NCI-H446 (cell line): Measurements from ENCODE around the gene DOK5.
"Not testable (repeated sequence)": the region's sequence is repeated elsewhere in the genome, so short reads cannot be mapped to it uniquely, and the experiment has no call there.

ENCODE experiments used
- DNase-seq, 2 experiments: peaks; one replicate each; lab custom pipeline; 2025; lab: John Stamatoyannopoulos, UW

The DOK5 gene

DNA sequence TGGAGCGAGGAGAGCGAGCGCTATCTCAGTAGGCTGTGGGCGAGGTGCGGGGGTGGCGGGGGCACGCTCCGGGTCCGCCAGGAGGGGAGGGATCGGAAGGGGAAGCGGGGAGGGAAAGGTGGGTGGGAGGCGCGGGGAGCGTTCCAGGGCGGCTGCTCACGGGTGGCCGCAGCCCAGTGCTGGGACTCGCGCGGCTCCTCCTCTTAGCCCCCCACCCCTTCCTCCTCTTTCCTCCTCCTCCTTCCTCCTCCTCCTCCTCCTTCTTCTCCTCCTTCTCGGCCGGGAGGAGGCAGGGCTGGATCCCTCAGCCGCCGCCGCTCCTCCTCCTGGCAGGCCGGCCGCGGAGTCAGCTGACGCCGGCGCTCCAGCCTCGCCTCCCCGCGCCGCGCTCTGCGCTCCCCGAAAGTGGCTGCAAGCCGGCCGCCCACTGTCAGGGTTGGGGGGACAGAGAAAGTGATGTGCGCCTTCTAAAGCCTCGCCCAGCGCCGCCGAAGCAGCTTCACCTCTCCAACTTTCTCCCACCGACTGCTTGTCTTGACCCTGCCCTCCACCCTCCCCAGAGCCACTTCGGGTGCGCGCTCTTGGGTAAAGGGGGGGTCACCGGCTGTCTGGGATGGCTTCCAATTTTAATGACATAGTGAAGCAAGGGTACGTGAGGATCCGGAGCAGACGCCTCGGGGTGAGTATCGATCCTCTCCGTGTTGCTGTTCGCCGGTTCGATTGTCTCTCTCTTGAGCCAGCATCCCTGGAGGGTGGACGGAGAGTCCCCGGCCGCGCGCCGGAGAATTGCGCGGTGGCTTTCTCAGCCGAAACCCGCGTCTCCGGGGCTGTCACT is at the start of gene DOK5:
DOK5 (plus strand) TSS at position 260 of the 835 bp plus-strand sequence; CDS start at position 614, 354 bp downstream.
- no peak for DNase-seq

DNA sequence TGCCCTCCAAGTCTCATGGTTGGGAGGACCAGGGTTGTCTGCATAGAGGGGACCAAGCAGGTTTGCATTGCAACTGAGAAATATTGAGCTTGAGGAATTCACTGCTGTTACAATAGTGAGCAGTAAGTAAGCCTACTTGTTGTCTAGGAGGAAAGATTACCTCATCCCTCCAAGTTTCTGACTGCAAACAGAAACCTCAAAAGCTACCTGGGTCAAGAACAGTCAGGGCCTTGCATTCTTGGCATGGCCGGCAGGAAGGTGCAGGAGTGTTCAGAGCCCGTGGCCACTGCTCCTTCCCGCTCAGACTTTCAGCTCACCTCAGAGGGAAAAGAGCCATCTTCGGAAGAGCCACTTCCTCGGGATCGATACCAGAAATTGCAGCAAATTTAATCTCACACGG is 46.0 kb upstream of the DOK5 start:
- no peak for DNase-seq

DNA sequence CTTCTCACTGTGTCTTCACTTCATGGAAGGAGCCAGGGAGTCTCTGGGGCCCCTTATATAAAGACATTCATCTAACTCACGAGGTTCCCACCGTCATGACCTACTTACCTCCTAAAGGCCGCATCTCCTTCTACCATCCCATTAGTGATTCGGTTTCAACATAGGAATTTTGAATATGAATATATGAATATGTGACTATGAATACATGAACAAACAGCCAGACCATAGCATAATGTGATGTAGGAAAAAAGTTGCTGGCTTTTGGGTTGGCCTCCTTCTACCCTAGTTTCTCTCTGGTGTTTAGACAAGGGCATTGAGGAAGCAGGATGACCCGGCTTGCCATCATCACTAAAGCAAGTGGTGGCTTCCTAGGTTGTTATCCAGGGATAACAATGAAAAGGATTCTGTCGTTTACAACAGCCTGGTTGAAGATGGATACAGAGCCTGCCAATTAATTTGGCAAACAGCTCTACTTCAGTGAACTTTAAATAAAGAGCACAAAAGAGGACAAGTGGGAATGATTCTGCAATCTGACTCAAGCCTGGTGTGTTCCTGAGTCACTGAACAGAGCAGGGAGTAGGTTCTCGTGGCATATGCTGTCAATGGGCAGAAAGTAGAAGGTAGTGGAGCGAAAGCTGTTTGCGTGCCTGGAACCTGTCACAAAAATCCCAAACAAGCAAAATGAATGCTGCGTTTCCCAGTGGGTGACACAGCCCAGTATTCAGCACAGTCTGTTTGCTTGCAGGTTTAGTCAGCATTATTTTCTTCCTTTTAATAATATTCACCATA is 44.0 kb upstream of the DOK5 start:
- DNase-seq: peak; percentile 26 to 81

DNA sequence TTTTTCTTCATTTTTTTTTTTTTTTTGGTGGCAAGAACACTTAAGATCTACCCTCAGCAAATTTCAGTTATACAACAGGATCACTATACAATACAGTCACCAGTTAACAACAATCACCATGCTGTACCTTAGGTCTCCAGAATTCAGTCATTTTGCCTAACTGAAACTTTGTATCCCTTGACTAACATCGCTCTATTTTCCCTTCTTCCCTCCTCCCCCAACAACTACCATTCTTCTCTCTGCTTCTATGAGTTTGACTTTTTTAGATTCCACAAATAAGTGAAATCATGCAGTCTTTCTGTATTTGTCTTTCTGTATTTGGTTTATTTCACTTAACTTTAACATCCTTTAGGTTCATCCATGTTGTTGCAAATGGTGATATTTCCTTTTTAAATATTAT is 42.4 kb upstream of the DOK5 start:
- DNase-seq: no peak

DNA sequence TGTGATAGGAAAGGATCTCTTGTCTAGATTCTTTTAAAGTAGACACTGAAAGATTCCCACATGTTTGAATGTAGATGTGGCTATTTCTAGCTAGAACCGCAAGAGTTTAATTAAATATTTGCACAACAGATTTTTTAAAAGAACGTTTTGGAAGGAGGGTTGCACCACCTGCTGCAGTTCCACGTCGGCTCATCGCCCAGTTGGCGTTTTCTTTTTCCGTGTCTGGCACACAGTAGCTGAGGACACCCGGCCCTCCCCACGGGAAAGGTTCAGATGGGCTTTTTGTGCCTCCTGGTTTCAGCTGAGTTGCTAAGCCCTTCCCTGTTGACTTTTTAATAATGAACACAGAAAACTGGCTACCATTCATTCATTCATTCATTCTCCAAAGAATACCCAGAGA is 41.8 kb upstream of the DOK5 start:
- peak in 1 of 2 experiments; percentile 80 for DNase-seq

DNA sequence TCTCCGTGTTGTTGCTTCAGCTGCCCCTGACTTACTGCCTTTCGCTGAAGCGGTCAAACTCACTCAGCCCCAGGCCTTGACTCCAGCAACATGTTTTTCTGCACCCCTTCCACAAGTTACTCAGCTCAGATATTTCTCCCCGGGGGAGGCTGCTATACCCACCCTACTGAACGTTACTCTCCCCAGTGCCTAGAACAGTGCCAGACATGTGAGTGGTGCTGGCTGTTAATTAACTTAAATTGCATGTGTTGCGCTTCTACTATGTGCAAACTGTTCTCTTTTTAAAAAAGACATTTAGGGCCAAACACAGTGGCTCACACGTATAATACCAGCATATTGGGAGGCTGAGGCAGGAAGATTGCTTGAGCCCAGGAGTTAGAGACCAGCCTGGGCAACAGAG is 41.2 kb upstream of the DOK5 start:
- no peak for DNase-seq

DNA sequence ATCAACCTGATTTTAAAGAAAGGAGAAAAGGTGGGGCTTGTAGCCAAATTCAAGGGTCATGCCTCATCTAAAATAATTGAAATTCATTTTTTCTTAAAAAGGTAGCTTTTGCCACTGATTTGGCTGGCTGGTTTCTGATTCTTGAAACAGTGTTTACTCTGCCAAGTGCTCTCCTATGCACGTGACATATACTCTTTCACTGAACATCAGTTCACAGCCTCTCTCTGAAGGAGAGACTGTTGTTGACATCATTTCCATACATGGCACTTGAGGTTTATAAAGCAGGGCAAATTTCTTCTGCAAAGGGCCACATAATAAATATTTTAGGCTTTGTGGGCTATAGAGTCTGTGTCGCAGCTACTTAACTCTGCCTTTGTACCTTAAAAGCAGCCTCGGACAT is 40.4 kb upstream of the DOK5 start:
- DNase-seq: no peak

DNA sequence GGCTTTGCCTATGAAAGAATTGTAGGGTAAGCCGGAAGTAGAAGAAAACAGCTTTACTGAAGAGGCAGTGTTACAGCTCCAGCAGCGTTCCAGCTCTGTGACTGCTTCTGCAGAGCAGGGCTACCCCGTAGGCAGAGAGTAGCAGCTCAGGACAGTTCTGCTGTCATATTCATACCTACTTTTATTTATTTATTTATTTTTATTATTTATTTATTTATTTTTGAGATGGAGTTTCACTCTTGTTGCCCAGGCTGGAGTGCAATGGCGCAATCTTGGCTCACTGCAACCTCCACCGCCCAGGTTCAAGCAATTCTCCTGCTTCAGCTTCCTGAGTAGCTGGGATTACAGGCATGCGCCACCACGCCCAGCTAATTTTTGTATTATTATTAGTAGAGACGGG is 39.0 kb upstream of the DOK5 start:
- DNase-seq: not testable (repeated sequence)

DNA sequence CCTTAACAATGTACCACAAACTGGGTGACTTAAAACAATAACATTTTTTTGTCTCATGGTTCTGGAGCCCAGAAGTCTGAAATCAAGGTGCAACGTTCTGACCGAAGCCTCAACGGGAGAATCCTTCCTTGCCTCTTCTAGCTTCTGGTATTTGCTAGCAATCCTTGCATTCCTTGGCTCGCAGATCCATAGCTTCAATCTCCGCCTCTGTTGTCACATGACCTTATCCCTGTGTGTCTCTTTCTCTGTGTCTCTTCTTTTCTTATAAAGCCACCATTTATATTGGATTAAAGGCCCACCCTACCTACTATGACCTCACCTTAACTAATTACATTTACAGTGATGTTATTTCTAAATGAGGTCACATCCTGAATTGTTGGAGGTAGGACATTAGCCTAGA is 37.2 kb upstream of the DOK5 start:
- no peak for DNase-seq

DNA sequence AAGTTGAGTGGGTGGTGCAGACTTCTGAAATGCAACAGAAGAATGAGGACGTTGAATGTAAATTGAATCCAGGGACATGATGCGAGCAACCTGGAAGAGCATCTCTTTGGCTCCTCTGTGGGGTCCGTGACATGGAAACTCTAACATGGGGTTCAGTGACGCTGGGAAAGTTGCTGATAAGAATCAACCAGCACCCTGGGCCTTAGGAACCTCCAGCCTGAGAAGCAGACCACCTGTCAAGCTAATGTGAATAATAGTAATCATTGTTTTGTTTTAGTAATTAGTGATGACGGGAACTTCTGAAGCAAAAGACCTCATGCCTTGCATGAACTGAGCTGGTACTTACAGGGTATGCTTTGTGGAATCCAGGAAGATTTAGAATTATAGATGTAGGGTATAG is 25.2 kb upstream of the DOK5 start:
- DNase-seq: no peak

DNA sequence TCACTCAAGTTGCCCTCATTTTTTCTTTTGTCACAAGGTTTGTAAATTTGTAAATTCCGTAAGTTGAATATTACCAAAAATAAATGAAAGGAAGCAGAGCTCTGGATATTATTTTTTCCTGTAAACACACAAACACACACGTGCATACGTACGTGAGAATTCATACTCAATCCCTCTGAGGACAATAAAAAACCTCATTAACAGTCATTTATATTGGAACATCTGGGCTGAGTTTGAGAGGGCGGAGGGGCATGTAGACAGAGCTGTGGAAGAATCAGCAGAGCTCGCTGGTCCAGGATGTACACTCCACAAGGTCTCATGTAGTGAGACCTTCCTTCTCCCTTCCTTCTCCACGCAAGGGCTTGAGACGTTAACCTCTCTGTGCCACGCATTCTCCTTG is 24.2 kb upstream of the DOK5 start:
- DNase-seq: no peak

DNA sequence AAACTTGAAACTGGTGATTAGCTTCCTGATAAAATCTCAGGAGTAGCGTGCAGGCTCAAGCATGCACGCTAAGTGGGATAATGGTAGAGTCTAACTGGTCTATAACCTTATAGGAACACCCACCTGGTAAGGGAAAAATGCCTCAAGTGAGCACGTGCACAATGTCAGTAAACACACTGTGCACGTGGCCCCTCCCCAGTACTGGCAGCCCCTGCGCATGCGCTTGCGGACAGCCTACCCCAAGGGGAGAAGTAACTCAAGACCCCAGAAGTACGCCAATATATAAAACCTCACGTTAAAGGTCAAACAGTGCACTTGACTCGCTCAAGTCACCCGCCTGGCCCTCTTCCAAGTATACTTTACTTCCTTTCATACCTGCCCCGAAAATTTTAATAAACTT is 23.1 kb upstream of the DOK5 start:
- no peak for DNase-seq

DNA sequence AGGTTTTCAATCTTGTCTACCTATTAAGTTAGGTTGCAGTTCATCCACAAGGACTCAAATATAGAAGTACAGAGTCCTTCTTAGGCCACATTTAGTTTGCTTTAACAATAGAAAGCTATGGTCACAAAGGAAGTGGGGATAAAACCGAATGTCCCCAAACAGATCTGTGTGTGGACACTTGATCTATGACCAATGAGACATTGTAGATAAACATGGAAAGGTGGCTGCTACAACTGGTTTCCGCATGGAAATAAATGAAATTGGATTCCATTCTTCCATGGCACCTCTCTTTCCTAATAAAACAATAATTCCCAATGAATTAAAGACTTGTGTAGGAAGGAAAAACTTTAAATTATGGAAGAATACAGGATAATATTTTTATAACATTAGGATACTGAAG is 20.4 kb upstream of the DOK5 start:
- DNase-seq: no peak

DNA sequence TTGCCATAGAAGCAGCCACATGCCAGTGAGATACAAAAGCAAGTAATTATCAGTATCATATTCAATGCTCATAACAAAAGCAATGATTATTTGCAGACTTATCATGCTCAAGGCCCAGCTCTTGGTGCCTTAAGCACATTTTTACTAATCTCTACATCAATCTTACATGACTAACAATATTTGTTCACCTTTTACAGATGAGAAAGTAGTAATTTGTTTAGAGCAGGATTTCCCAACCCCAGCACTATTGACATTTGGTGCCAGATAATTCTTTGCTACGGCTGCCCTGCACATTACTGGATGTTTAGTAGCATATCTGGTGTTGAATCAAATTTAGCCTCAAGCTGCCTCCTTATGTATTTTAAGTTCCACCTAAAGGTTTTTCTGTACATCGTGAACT is 19.0 kb upstream of the DOK5 start:
- DNase-seq: no peak

DNA sequence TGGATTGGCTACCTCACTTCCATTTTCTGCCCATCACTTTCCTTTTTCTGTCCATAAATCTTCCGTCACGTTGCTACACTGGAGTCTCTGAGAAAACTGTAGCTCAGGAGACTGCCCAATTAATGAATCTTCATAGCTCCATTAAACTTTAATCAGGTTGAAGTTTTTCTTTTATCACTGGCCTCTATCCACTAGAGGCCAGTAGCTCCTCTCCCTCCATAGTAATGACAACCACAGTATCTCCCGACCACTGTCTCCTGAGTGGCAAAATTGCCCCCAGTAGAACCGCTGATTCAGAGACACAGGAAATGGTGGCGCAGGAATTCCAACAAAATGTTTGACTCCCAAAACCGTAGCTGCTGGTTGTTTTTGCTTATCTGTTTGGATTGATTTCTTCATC is 18.4 kb upstream of the DOK5 start:
- no peak for DNase-seq

DNA sequence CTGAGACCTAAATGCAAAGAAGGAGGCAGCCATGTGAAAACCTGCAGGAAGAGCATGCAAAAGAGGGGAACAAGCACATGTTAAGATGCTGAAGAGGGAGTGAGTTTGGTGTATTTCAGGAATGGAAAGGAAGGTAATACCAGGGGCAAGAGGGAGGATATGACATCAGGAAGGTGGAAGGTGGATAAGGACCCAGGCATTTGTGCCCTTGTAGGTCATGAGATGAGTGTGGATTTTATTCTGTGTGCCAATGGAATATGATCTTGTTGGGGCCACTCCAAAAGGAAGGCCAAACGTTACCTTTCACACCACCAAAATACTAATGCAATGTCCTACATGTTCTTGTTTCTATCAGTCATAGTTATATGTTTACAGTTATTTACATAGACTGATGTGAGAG is 17.2 kb upstream of the DOK5 start:
- DNase-seq: no peak

DNA sequence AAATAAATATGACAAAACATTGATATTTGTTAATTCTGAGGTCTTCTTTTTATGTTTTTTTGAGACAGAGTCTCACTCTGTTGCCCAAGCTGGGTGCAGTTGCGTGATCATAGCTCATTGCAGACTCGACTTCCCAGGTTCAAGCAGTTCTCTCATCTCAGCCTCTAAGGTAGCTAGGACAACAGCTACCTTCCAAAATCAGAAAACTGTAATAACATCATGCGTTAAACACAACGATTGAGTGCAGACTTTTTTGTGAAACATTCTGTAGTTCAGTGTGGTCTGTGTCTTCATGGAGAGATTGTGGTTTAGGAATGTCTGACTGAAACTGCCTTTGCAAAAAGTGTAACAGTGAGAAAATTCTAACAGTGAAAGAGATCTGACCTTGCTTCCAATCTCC is 16.1 kb upstream of the DOK5 start:
- DNase-seq: no peak

DNA sequence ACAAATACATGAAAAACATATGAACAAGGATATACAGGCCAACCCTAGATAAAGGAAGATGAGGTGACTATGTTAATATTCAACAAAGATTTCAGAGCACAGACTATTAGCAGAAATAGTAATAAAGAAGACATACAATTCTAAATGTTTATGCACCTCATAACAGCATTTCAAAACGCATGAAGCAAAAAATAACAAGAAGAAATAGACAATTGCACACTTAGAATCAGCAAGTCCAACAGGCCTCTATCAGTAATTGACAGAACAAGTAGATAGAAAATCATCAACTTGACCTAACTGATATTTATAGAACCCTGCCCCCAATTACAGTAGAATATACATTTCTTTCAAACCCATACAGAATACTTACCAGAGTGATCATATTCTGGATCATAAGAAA is 11.4 kb upstream of the DOK5 start:
- DNase-seq: no peak

DNA sequence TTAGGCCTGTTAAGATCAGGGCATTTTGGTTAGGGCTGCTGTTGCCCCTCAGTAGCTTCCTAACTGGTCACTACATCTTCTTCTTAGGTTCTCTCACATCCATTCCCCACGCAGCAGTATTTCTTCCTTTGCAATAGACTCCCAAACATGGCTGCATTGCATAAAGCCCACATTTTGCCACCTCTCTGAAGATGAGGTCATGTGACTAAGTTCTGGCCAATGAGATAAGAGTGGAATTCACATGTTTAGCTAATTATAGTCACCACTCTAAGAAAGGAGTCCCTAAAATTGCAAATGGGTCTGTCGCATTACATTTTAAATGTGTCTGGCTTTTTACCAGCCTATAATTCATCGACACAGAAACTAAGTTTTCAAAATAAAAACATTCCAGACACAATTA is 9.3 kb upstream of the DOK5 start:
- DNase-seq: no peak

DNA sequence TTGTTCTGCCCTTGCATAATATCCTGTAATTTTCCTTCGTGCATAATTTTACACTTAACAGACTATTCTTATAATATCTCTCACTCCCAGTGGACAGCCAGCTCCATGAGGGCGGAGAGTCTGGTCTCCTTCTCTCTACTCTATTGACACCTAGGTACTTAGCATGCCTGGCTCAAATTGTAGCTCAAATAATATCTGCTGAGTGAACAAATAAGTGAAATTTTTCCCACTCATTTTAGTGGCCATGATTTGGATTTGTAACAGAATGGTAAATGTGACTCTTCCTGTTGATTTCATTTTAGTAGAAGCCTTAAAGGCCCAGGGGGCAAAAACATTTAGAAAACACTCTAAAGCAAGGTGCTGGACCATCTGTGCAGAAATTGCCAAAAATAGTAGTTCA is 7.8 kb upstream of the DOK5 start:
- no peak for DNase-seq

DNA sequence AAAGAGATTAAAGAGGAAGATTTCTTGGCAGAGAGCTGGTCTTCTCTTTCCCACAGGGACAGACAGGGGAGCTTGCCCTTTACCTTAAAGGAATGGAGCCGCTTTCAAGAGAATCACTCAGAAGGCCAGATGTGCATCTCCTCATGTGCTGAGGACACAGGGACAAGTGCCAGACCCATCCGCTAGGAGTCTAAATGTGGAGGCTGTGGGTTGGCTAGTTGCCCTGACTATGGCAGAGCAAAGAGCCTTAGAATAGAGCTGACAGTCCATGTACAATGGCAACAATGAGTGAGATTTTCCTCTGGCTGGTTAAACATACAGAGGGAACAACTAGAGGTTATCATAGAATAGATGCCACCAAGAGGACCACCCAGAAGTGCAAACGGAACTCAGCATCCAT is 7.3 kb upstream of the DOK5 start:
- peak in 1 of 2 experiments; percentile 48 for DNase-seq

DNA sequence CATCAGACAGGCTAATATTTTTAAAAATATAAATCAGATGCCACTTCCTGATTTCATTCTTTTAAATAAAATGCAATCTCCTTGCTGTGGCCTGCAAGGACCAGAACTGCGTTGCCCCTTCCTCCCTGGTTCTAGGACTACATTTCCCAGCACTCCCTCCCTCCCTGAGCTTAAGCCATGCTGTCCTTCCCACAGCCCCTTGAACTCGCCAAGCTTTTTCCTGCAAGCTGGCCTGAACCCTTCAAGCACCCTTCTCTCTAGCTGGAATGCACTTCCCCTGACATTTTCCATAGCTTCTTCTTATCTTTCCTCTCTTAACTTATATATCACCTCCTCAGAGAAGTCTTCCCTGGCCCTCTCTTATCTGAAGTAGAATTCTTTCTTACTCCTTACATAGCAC is 6.1 kb upstream of the DOK5 start:
- DNase-seq: no peak

DNA sequence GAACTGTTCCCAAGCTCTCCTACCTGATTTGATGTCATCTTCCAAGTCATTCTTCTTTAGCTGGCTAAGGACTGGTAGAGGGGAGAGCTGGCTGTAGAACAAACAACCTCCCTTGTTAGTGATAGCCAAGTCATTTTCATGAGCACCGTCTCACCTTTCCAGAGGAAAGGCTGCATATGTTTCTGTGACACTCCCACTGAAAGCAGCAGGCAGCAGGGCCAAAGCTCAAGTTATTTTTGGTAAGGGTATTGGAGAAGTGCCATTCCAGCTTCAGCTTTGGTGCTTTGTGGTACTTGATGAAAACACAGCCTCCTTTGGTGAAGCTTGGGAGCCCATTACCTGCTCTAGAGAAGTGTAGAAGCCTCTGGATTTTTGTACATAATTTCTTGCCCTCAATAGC is 5.4 kb upstream of the DOK5 start:
- DNase-seq: no peak

DNA sequence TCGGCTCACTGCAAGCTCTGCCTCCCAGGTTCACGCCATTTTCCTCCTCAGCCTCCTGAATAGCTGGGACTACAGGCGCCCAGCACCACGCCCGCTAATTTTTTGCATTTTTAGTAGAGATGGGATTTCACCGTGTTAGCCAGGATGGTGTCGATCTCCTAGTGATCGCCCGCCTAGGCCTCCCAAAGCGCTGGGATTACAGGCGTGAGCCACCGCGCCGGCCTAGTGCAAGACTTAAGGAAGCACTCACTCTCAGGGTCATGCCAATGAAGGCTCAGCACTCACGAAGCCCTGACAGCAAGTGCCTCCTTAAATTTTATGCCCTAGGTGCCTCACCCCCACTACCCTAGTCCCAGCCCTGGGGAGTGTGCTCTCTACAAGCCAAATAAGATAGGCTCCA is 4.7 kb upstream of the DOK5 start:
- no peak for DNase-seq
